Stimulated activated CD4-positive, alpha-beta T cell treated with anti-CD3 and anti-CD28 coated beads, Interleukin-12 subunit alpha, Interleukin-12 subunit beta, amount 100 ng/mL, for 24 hours (primary cell): ENCODE data around the gene ARAP3.
A peak's percentile ranks its signal among the peaks of the same experiment; 100 is the strongest.
"Not testable (repeated sequence)": the region's sequence is repeated elsewhere in the genome, so short reads cannot be mapped to it uniquely, and the experiment has no call there.

Experiments used
- DNase-seq, 2 experiments: peaks; one replicate each; pipeline ENCODE4 v3.0.0-alpha.2; 2020; ENCODE audit warnings: low read depth in 2 of 2

Gene ARAP3, protein sequence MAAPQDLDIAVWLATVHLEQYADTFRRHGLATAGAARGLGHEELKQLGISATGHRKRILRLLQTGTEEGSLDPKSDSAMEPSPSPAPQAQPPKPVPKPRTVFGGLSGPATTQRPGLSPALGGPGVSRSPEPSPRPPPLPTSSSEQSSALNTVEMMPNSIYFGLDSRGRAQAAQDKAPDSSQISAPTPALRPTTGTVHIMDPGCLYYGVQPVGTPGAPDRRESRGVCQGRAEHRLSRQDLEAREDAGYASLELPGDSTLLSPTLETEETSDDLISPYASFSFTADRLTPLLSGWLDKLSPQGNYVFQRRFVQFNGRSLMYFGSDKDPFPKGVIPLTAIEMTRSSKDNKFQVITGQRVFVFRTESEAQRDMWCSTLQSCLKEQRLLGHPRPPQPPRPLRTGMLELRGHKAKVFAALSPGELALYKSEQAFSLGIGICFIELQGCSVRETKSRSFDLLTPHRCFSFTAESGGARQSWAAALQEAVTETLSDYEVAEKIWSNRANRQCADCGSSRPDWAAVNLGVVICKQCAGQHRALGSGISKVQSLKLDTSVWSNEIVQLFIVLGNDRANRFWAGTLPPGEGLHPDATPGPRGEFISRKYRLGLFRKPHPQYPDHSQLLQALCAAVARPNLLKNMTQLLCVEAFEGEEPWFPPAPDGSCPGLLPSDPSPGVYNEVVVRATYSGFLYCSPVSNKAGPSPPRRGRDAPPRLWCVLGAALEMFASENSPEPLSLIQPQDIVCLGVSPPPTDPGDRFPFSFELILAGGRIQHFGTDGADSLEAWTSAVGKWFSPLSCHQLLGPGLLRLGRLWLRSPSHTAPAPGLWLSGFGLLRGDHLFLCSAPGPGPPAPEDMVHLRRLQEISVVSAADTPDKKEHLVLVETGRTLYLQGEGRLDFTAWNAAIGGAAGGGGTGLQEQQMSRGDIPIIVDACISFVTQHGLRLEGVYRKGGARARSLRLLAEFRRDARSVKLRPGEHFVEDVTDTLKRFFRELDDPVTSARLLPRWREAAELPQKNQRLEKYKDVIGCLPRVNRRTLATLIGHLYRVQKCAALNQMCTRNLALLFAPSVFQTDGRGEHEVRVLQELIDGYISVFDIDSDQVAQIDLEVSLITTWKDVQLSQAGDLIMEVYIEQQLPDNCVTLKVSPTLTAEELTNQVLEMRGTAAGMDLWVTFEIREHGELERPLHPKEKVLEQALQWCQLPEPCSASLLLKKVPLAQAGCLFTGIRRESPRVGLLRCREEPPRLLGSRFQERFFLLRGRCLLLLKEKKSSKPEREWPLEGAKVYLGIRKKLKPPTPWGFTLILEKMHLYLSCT (N-terminal part only)

DNA sequence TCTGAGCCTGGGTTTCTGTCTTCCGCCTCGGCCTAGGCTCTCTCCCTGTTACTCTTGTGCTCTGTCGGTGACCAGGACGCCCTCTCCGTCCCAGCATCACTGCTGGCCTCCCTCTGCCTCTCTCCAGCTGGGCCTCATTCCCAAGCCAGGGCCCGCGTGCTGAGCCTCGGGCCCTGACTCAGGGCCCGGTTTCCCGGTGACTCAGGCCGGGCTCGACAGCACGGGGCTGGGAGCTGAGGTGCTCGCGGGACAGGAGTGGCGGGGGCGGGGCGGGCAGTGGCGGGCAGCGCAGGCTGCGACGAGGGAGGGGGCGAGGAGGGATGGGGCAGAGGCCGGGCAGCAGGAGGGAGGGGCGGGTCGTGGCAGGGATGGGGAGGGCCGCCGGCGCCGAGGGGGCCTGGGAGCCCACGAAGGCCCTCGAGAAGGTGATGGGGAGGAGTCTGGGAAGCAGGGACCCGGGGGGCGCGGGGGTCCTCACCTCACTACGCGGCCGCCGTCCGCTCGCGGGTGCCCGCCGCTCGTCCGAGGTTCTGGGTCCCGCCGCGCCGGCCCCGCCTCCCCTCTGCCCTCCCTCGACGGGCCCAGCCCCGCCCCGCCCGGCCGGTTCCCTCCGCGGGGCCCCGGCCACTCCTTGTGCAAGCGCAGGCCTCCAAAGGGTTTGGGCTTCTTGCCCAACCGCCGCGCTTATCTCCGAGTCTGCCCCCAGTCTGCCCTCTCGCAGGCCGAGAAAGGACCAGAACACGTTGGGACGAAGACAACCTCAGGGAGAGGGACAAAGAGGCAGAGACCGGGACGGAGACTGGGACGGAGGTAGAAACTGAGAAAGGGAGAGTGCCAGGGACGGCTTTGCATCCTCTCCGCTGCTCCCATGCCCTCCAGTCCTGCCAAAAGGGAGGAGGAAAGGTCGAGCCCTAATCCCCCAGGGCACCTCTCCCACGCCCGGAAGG, at the start of gene ARAP3:
Gene ARAP3, minus strand, starts transcription at position 536 of the 947 bp plus-strand sequence. CDS start 1,744 bp downstream, outside the sequence.
- peak in 1 of 2 experiments; percentile 32 for DNase-seq

DNA sequence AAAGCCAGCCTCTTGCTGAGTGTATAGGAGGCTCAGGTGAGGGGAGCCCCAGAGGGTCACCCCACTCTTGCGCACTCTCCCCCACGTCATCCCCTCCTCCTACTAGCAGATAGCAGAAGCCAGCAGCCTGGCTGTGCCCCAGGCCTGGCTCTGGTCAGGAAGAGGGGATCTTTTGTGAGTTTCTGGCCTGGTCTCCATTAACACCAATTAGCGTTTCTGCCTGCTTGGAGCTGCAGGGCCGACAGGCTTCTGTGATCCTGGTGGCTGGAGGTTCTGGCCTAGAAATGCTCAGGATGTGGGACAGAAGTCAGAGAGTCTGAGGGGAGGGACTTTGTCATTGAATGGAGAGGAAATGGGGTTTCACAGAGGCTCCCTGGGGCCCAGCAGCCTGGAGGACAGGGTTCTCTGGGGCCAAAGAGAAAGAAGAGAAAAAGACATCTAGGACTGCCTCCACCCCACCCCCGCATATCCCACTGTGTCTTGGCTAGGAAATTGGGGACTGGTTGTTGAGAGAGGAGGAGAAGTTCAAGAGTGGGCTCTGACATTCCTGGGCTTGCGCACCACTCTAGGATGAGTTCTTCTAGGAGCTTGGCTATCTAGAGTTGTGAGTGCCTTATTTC, 47.5 kb upstream of the ARAP3 start:
- no peak for DNase-seq

DNA sequence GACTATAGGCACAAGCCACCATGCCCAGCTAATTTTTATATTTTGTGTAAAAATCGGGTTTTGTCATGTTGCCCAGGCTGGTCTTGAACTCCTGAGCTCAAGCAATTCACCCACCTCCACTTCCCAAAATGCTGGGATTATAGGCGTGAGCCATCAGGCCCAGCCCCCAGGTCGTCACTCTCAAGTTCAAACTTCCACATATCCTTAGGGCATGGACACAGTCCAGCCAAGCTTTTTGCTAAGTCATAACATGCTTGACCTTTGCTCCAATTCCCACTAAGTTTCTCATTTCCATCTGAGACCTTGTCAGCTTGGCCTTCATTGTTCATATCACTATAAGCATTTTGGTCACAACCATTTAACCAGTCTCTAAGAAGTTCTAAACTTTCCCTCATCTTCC, 43.9 kb upstream of the ARAP3 start:
- DNase-seq = no peak

DNA sequence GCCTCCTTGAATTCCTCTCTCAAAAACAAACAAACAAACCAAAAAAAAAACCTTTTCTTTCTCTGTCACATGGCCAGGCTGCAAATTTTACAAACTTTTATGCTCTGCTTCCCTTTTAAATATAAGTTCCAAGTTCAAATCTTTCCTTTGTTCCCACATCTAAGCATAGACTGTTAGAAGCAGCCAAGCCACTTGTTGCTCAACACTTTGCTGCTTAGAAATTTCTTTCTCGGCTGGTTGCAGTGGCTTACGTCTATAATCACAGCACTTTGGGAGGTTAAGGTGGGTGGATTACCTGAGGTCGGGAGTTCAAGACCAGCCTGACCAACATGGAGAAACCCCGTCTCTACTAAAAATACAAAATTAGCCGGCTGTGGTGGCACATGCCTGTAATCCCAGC, 43.1 kb upstream of the ARAP3 start:
- DNase-seq = not testable (repeated sequence)

DNA sequence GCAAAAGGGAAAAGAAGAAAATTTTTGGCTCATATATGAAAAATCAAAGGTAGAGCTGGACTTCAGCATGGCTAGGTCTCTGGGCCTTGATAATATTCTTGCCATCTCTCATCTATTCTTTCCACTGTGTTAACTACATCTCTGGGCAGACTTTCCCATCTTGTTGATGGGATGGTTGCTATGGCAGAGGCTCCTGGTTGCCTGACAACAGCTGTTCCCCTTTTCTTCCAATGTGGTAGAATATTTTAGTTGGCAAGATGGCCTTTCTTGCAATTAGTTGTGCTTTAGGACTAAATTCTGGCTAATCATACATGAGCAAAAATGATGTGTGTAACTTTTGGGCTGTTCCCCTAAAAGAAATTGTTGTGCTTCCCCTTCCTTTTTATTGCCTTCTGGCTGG, 40.2 kb upstream of the ARAP3 start:
- no peak for DNase-seq

DNA sequence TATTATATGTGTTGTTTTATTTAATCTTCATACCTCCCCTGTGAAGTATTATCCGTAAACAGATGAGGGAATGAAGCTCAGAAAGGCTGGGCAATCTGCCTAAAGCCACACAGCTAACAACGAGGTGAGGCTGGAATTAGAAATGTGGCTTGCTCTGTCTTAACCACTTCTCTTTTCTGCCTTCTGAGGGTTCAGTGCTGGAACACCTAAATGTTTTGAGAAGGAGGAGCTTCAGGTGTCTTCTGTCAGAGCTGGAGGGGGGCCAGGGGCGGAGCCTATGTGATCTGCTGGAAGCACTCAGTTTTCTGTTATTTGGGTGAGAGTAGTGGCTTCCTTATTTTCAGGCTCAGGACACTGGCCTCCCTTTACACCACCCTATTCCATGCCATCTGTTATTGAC, 35.0 kb upstream of the ARAP3 start:
- DNase-seq = no peak

DNA sequence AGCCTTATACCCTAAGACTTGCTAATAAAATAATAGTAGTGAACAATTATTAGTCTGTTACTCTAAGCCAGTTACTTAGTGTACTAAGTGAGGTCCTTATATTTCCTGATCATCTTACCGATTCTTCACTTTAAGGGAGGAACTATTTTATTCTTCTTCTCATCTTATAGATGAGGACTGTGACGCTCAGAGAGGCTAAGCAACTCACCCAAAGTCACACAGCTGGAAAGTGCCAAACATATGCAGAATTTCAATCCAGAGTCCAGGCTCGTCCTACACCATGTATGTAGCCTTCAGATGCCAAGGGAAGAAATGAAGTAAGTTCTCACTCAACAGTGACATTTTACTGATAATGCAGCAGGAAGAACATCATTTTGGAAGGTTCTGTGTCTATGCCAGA, 34.4 kb upstream of the ARAP3 start:
- DNase-seq = no peak

DNA sequence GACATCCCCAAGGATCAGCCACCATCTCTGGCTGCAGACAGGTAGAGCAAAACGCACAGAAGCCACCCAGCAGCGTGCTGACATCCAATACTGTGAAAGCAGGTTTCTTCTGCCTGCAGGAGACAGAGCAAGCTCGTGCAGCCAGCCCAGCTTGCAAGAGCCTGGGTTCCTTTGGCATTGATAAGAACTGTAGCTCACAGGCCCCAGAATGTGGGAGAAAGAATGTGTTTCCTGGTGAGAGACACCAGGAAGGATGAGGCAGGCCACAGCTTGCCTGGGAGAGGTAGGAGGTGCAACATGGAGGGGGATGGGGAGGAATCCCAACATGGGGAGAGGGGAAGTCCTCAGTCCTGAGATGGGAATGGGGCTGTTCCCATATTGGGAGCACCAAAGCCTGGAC, 34.0 kb upstream of the ARAP3 start:
- DNase-seq = no peak

DNA sequence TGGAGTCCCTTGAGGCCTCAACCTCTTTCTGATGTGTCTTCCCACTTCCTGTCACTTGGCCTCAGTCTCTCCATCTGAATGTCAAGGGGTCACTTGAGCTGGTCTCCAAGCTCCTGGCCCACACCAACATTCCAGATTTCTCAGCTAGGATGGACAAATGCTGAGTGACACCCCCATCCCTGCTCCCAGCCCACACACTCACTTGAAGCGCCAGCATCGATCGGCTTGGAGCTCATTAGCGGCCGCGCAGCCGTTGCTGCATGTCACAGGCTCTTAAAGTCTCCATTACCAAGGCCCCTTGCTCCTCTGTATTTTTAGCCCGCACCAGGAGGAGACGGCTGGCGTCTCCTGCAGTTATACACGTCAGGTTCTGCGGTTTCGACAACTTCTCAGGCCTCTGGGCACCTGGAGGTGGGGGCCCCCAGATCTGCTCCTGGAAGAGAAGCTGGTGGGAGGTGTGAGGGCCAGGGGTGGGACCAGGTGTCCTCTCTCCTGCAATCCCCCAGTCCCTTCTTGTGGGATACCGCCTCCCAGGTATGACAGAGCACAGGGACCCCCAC, 33.4 kb upstream of the ARAP3 start:
- no peak for DNase-seq

DNA sequence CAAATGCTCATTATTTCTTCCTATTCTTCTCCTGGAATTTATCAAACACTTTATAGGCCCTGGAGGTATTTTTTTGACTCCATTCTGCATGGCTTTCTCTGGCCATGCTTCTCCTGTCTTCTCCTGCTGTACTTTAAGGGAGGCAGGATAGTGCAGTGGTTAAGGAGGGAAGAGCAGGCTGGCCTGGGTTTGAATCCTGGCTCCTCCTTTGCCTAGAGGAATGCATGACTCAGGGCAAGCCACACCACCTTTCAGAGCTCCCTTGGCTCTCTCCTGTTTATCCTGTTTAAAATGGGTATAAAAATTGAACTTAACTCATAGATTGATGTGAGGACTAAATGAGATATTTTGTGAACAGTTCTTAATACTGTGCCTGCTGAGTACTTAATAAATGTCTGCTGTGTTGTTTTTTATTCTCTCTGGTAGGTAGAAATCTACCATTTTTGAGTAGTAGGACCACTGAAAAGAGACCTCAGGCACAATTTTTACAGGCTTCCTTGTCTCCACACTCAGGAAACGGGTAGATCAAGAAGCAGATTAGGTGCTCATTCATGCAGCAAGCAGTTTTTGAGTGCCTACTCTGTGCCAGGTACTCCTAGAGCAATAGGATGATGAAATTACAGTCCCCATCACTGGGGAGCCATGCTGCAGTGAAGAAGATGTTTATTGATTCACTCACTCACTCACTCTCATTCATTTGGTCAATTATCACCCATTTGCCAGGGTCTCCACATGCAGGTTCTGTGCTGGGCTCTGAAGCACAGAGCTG, 32.7 kb upstream of the ARAP3 start:
- DNase-seq = no peak

DNA sequence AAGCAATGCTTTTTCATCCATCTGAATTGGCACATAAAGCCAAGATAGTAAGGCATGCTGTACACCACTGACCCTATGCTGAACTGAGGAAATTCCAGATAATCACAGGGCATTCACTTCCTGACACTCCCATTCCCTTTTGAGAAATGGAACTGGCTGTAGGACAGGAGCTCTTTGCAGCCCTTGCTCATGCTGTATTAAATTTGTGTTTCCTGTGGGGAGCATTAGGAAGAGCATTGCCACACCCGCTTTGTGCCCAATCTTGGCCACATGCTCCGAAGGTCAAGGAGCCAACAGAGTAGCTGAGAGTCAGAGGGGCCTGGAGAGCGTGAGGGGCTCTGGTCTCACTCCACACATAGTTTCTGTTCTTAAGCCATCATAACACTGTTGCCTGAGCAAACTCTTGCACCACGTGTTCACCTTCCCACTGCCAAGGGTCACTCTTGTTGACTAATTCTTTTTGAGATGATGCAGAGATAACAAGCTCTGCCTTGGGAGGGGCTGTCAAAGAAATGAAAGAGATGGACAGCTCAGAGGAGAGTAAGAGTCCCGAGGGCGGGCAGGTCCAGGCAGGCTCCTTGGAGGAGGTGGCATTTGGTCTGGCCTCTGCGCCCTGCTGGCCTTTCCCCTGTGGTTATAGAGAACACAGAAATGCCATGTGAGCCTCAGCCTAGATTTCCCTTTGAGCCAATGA, 31.7 kb upstream of the ARAP3 start:
- DNase-seq = no peak

DNA sequence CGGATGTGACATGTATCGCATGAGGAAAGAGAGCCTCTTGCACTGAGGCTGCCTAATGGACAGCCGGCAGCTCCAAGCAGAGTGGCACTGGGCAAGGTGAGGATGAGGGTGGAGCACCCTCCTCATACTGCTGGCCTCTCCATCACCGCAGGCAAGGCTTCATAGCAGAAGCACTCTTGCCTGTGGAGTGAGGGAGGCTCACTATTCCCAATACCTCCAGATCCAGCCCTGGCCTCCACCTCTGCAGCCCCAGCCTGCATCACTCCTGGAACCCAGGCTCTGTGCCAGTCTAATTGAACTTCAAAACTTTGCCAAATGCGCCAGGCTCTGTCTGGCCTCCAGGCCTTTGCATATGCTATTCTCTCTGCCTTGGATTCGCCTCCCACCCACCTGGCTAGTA, 29.7 kb upstream of the ARAP3 start:
- no peak for DNase-seq

DNA sequence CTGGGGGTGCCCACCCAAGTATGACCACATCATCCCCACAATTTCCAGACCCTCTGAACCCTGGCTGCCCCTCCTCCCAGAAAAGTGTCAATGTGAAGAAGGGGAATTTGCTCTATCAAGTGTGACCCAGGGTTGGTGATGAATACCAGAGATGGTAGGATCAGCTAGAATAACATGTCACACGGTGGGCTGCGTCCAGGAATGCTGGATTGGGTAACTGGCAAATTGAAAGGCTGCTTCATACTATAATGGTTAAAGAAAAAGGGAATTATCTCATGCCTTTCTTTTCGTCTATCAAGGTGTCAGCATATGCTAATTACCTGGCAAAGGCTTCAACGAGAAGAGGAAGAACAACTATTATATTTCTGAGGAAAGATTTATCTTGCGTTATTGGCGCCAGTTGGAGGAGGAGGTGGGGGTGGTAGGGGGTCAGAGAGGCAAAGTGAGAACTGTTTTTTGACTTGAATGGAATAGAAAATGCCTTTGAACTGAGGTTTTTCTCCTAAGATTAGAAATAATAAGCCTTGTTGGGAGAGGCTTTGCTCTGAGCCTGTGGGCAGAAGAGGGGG, 27.8 kb upstream of the ARAP3 start:
- no peak for DNase-seq

DNA sequence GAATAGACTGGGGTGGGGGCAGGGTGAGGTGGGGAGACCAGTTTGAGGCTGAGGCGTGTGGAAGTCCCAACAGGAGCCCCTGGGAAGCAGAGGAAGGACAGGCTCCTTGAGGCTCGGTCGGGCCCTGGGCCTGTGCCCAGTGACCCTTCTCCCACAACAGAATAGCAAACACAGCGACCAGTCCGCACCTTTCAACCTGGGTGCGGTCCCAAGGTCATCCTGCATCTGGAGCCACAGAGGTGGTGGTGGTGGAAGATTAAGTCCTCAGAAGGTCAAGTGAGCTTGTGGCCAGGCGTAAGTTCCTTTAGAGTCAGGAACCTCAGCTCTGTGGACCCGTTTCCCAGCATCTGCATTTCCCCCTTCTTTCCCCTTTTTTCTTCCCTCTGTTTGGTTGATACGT, 26.0 kb upstream of the ARAP3 start:
- no peak for DNase-seq

DNA sequence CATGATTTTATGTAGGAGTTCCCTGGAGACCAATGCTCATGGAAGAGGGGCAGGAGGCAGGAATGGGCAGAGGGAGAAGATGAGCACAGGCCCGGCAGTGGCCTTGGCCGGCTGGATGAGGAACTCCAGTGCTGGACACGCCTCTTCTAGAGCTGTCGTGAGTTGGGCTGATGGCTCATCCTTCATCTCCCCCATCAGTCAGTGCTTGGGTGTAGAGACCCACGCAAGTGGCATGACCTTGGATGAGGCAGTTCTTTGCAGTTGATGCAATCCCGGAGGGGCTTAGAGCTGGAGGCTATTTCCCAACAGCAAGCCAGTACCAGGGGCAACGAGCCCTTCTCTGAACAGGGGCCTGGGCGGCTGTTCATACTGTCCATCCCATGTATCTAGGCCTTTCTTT, 25.5 kb upstream of the ARAP3 start:
- no peak for DNase-seq

DNA sequence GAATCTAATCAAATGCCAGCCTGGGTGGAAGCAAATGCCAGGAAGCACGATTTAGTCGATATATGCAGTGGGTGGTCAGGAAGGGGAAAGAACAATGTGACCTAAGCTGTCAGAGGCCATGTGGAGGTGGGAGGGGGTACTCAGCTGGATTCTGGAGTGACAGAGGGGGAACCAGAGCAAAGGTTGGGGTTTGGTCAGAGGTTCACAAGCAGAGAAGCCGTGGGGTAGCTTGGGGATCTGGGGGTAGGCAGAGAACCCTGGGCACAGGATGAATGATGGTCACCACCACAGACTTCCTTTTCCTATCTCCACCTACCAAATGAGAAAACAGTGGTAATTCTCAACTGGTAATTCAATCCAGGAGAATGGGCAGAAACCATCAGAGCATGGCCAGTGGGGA, 24.1 kb upstream of the ARAP3 start:
- DNase-seq = no peak

DNA sequence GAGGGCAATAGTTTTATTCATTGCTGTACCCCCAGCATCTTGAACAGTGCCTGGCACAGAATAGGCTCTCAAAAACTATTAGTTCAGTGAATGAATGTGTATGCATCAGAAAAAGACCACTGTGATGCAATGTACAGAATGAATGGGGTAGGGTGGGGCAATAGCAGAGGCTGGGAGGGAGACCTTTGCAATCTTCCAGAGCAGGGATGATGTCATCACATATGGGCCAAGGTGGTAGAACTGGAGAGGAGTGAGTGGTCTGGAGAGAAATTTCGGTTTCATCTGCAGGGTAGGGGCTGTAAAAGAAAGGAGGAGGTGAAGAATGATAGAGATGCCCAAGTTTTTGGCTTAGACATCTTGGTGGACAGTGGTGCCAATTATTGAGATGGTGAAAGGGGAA, 23.4 kb upstream of the ARAP3 start:
- no peak for DNase-seq

DNA sequence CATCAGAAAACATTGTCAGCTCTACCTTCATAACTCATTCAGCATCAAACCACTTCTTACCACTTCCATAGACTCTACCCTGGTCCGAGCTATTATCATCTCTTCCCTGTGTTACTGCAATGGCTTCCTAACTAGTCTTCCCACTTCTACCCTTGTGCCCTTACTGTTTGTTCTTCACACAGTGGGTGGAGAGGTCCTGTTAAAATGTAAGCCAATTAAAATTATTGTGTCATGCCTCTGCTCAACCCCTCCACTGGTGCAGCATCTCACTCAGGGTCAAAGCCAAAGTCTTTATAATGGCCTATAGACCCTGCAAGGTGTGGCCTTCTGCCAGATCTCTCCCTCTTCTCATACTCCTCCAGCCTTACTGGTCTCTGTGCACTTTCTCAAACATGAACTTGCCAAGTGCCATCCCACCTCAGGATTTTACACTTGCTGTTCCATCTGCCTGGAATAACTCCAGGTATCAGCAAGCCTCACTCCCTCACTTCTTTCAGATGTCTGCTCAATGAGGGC, 22.8 kb upstream of the ARAP3 start:
- no peak for DNase-seq
